HG02885 (cell line): Measurements from ENCODE around the gene SLC38A8.

Experiments
- ATAC-seq: cut with Tn5 transposase; IDR thresholded peaks from one replicate; pipeline ENCODE4 v1.9.1; 2021; ENCODE audit warnings: mild to moderate bottlenecking; ENCODE audit not compliant: unreplicated experiment, poor library complexity

The SLC38A8 gene

GRCh38 chr16:84033251-84034195 lies 9.1 kb downstream of the SLC38A8 start:
- ATAC-seq: no peak

- no peak for ATAC-seq
Measured at GRCh38 chr16:84032458-84033178, 10.0 kb downstream of the SLC38A8 start.

- ATAC-seq: no peak
Measured at GRCh38 chr16:84031556-84031955, 11.0 kb downstream of the SLC38A8 start.

GRCh38 chr16:84029297-84030047 lies 13.1 kb downstream of the SLC38A8 start:
- no peak for ATAC-seq

GRCh38 chr16:84027625-84028024 lies 15.0 kb downstream of the SLC38A8 start:
- no peak for ATAC-seq

GRCh38 chr16:84026606-84027005 lies 16.0 kb downstream of the SLC38A8 start:
- ATAC-seq: no peak

- no peak for ATAC-seq
Measured at GRCh38 chr16:84024854-84025253, 17.7 kb downstream of the SLC38A8 start.

- no peak for ATAC-seq
Measured at GRCh38 chr16:84022644-84023043, 20.0 kb downstream of the SLC38A8 start.

GRCh38 chr16:84021488-84021887 lies 21.1 kb downstream of the SLC38A8 start:
- ATAC-seq: no peak

GRCh38 chr16:84020353-84020752 lies 22.2 kb downstream of the SLC38A8 start:
- ATAC-seq: no peak

GRCh38 chr16:84018710-84019109 lies 23.9 kb downstream of the SLC38A8 start:
- no peak for ATAC-seq

GRCh38 chr16:84016477-84016876 lies 26.1 kb downstream of the SLC38A8 start:
- ATAC-seq: no peak

GRCh38 chr16:84015399-84015798 lies 27.2 kb downstream of the SLC38A8 start:
- no peak for ATAC-seq

GRCh38 chr16:84014570-84015327 lies 27.8 kb downstream of the SLC38A8 start:
- ATAC-seq: no peak

GRCh38 chr16:84013787-84014569 lies 28.6 kb downstream of the SLC38A8 start:
- ATAC-seq: peak; percentile 83

- ATAC-seq: no peak
Measured at GRCh38 chr16:84009282-84009681, 33.3 kb downstream of the SLC38A8 start.

- no peak for ATAC-seq
Measured at GRCh38 chr16:84007965-84008364, 34.6 kb downstream of the SLC38A8 start.

GRCh38 chr16:84007520-84007919 lies 35.1 kb downstream of the SLC38A8 start:
- no peak for ATAC-seq

- no peak for ATAC-seq
Measured at GRCh38 chr16:84005391-84005790, 37.2 kb downstream of the SLC38A8 start.
